BJ (cell line): ENCODE results near the gene IFIT2. TPM values are rescaled to one million over a fixed set of nuclear protein-coding genes. Genes with fewer than 3 reads are reported as not detected.
A peak's percentile ranks its signal among the peaks of the same experiment; 100 is the strongest.
"Not testable (repeated sequence)": the region's sequence is repeated elsewhere in the genome, so short reads cannot be mapped to it uniquely, and the experiment has no call there.

Source experiments
- CTCF ChIA-PET: fragments of 350-600 bp; formaldehyde crosslinking; extraction: SDS; loops from one replicate; lab custom pipeline; 2021; ENCODE audit warnings: antibody characterized with exemption, inconsistent platforms; lab: Yijun Ruan, JAX
- POLR2A ChIA-PET: fragments of 300-600 bp; sonication (Branson Sonifier 250); formaldehyde crosslinking; extraction: SDS; loops from one replicate; lab custom pipeline; 2021; ENCODE audit warnings: antibody characterized with exemption; lab: Charles Lee
- DNase-seq: peaks from one replicate; pipeline ENCODE4 v3.0.0-alpha.2; 2011; ENCODE audit warnings: low read depth
- H3K27me3 ChIP-seq: 2 replicates; pipeline ENCODE4 v1.6.0; 2011; ENCODE audit warnings: low read length; ENCODE audit not compliant: control insufficient read depth, insufficient read depth
- H3K36me3 ChIP-seq: 2 replicates; pipeline ENCODE4 v1.5.1; 2011; ENCODE audit warnings: low read length; ENCODE audit not compliant: control insufficient read depth, insufficient read depth
- H3K4me3 ChIP-seq: 2 replicates; pipeline ENCODE4 v1.5.1; 2011; ENCODE audit warnings: low read depth, mild to moderate bottlenecking, control low read depth, low read length
- CTCF ChIP-seq: IDR thresholded peaks from 2 replicates; pipeline ENCODE4 v1.5.1; 2011; ENCODE audit warnings: low read depth, mild to moderate bottlenecking, control low read depth, inconsistent platforms, low read length, moderate library complexity; ENCODE audit not compliant: insufficient read depth
- polyA plus RNA-seq: library from polyadenylated mRNA; depleted of rRNA; stranded (reverse); fragments of >200 nt; gene quantifications from 2 replicates; pipeline ENCODE4 v1.2.3, GENCODE V29; 2011

IFIT2 gene
- polyA plus RNA-seq, 1 experiment = 6.2 TPM

- no peaks in the 10 kb centered on the region for H3K27me3 ChIP-seq
- H3K4me3 ChIP-seq = 0 out of 2 replicates have a peak overlapping the region, but pooled peaks have one; percentile 13
- no peak for TF ChIP-seq CTCF
- ChIA-PET CTCF (interaction anchor here (1.0 to 1.4 kb wide), 5 partner anchors 11 to 85 kb away, joined by 3 to 6 read pairs (median 4); no protein-coding TSS in a partner anchor), POLR2A (interaction anchor here (0.7 to 1.6 kb wide), 2 partner anchors 22 to 1646 kb away, joined by 3 to 4 read pairs; no protein-coding TSS in a partner anchor)
- no peaks in the 10 kb centered on the region for H3K36me3 ChIP-seq
- peak; percentile 92 for DNase-seq
Observed at GRCh38 chr10:89283936-89284475, 17.8 kb upstream of the IFIT2 start.

GRCh38 chr10:89284711-89285110, 17.1 kb upstream of the IFIT2 start:
- ChIA-PET POLR2A (interaction anchor here (0.6 to 1.6 kb wide), 2 partner anchors 18 to 23 kb away, joined by 4 to 5 read pairs; no protein-coding TSS in a partner anchor), CTCF (interaction anchor here (1.0 to 1.4 kb wide), 2 partner anchors 22 to 84 kb away, joined by 4 to 6 read pairs; no protein-coding TSS in a partner anchor)
- not testable (repeated sequence) for H3K4me3 ChIP-seq, H3K36me3 ChIP-seq, DNase-seq, H3K27me3 ChIP-seq

GRCh38 chr10:89285303-89285702, 16.5 kb upstream of the IFIT2 start:
- H3K36me3 ChIP-seq, H3K4me3 ChIP-seq, CTCF ChIA-PET, H3K27me3 ChIP-seq, DNase-seq: not testable (repeated sequence)
- POLR2A ChIA-PET = interaction anchor here (0.6 kb wide), 1 partner anchor 17 kb away, joined by 5 read pairs; no protein-coding TSS in a partner anchor

- H3K27me3 ChIP-seq = no peaks in the 10 kb centered on the region
- no peak for DNase-seq
- CTCF ChIA-PET = interaction anchor here (0.6 to 1.4 kb wide), 3 partner anchors 18 to 121 kb away, joined by 3 read pairs; no protein-coding TSS in a partner anchor
- POLR2A ChIA-PET = no interaction called here
- H3K36me3 ChIP-seq = no peaks in the 10 kb centered on the region
- no peak for TF ChIP-seq CTCF
- no peak overlapping the region for H3K4me3 ChIP-seq
Observed at GRCh38 chr10:89294721-89295239, 7.1 kb upstream of the IFIT2 start.

- CTCF ChIA-PET = no interaction called here
- no peaks in the 10 kb centered on the region for H3K36me3 ChIP-seq
- DNase-seq = peak; percentile 59
- POLR2A ChIA-PET = no interaction called here
- H3K4me3 ChIP-seq = no peak overlapping the region
- TF ChIP-seq CTCF = no peak
- no peaks in the 10 kb centered on the region for H3K27me3 ChIP-seq
Observed at GRCh38 chr10:89295597-89295996, 6.2 kb upstream of the IFIT2 start.

- ChIA-PET POLR2A (no interaction called here), CTCF (interaction anchor here (1.2 kb wide), 1 partner anchor 38 kb away, joined by 4 read pairs; no protein-coding TSS in a partner anchor)
- peak; percentile 46 for DNase-seq
- no peak overlapping the region for H3K4me3 ChIP-seq
- TF ChIP-seq CTCF = no peak
- H3K36me3 ChIP-seq = no peaks in the 10 kb centered on the region
- no peaks in the 10 kb centered on the region for H3K27me3 ChIP-seq
Observed at GRCh38 chr10:89296220-89296648, 5.6 kb upstream of the IFIT2 start.
